ENCODE measurements around the gene TMA7. TPM values are rescaled to one million over a fixed set of nuclear protein-coding genes. Genes with fewer than 3 reads are reported as not detected.

Gene TMA7
- total and polyA plus RNA-seq, 9 of the 15 experiments (the other 6 are each of a cell fraction or from before 2014, with no cell fraction given): 209 to 1,003 (median 486) TPM

DNA sequence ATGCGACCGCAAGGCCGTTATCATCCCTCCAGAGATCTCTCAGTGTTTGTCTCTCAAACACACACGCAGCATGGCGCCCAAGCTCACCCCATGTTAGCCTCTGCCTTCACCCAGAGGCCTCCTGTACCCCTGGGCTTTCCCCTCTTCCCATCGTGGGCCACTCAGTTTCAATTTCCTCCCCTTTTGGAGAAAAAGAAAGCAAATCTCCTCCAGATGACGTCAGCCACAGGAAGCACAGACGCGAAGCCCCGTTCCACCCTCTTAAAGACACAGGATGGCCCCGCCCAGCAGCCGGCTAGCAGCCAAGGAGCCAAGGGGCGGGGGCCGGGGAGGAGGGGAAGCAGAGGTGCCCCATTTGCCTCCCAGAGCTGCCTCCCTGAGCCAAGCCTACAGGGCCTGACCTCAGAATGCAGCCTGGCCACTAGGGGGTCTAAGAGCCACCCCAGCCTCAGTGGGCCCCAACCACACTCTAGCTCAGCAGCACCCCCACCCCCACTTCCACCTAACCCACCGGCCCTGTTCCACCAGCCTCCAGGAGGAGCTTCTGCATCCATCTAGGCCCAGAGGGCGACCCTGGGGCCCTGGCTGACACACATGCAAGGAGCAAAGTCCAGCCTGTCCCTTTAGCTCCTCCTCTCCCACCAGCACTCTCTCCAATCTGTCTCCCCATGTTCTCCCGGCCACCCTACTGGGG, 33.0 kb downstream of the TMA7 start (continued):
- TF ChIP-seq CCNT2 (IDR thresholded peaks at IDR 0.05; ENCODE audit: borderline replicate concordance, extremely low read depth, insufficient read length, low read depth, low read length) (peak; percentile 12), ATF1 (CRISPR knock-in tag; IDR thresholded peaks at IDR 0.05) (no peak), ATF1 (tag; IDR thresholded peaks at IDR 0.05) (peak; percentile 96), NONO (IDR thresholded peaks at IDR 0.05; ENCODE audit: low read depth in 2 of 2, low read length in 1 of 2) (no peak), SMARCA5 (IDR thresholded peaks at IDR 0.05) (0 out of 2 replicates have a peak, but pooled peaks have one; percentile 20), SIN3B (IDR thresholded peaks at IDR 0.05; ENCODE audit: low read depth) (no peak), NFRKB (IDR thresholded peaks at IDR 0.05; ENCODE audit: low read depth) (peak; percentile 70), XRCC3 (IDR thresholded peaks at IDR 0.05) (no peak), GATA2 (CRISPR knock-in tag; IDR thresholded peaks at IDR 0.05) (no peak), ZC3H4 (CRISPR knock-in tag; IDR thresholded peaks at IDR 0.05; ENCODE audit: borderline replicate concordance) (no peak; the same call in 1 of the 2 replicates), SMARCA4 (IDR thresholded peaks at IDR 0.05) (peak; percentile 45), SMC3 (conservative IDR thresholded peaks at IDR 0.05; ENCODE audit: insufficient read depth, low read depth, low read length) (no peak), MTA2 (IDR thresholded peaks at IDR 0.05; ENCODE audit: low read depth) (0 out of 2 replicates have a peak, but pooled peaks have one; percentile 15), C11orf30 (IDR thresholded peaks at IDR 0.05; ENCODE audit: low read depth) (no peak), L3MBTL2 (IDR thresholded peaks at IDR 0.05) (no peak; the same call in none of the 2 replicates)
- TF ChIP-seq, protein P1, sequence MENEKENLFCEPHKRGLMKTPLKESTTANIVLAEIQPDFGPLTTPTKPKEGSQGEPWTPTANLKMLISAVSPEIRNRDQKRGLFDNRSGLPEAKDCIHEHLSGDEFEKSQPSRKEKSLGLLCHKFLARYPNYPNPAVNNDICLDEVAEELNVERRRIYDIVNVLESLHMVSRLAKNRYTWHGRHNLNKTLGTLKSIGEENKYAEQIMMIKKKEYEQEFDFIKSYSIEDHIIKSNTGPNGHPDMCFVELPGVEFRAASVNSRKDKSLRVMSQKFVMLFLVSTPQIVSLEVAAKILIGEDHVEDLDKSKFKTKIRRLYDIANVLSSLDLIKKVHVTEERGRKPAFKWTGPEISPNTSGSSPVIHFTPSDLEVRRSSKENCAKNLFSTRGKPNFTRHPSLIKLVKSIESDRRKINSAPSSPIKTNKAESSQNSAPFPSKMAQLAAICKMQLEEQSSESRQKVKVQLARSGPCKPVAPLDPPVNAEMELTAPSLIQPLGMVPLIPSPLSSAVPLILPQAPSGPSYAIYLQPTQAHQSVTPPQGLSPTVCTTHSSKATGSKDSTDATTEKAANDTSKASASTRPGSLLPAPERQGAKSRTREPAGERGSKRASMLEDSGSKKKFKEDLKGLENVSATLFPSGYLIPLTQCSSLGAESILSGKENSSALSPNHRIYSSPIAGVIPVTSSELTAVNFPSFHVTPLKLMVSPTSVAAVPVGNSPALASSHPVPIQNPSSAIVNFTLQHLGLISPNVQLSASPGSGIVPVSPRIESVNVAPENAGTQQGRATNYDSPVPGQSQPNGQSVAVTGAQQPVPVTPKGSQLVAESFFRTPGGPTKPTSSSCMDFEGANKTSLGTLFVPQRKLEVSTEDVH (IDR thresholded peaks at IDR 0.05; ENCODE audit: low read depth, partially characterized antibody): peak; percentile 39
- TF ChIP-seq, protein P2, sequence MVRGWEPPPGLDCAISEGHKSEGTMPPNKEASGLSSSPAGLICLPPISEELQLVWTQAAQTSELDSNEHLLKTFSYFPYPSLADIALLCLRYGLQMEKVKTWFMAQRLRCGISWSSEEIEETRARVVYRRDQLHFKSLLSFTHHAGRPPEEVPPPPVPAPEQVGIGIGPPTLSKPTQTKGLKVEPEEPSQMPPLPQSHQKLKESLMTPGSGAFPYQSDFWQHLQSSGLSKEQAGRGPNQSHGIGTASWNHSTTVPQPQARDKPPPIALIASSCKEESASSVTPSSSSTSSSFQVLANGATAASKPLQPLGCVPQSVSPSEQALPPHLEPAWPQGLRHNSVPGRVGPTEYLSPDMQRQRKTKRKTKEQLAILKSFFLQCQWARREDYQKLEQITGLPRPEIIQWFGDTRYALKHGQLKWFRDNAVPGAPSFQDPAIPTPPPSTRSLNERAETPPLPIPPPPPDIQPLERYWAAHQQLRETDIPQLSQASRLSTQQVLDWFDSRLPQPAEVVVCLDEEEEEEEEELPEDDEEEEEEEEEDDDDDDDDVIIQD (CRISPR knock-in tag; IDR thresholded peaks at IDR 0.05): no peak
- TF ChIP-seq, protein P3, sequence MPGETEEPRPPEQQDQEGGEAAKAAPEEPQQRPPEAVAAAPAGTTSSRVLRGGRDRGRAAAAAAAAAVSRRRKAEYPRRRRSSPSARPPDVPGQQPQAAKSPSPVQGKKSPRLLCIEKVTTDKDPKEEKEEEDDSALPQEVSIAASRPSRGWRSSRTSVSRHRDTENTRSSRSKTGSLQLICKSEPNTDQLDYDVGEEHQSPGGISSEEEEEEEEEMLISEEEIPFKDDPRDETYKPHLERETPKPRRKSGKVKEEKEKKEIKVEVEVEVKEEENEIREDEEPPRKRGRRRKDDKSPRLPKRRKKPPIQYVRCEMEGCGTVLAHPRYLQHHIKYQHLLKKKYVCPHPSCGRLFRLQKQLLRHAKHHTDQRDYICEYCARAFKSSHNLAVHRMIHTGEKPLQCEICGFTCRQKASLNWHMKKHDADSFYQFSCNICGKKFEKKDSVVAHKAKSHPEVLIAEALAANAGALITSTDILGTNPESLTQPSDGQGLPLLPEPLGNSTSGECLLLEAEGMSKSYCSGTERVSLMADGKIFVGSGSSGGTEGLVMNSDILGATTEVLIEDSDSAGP (CRISPR knock-in tag; IDR thresholded peaks at IDR 0.05): peak; percentile 87
- TF ChIP-seq, protein P4, sequence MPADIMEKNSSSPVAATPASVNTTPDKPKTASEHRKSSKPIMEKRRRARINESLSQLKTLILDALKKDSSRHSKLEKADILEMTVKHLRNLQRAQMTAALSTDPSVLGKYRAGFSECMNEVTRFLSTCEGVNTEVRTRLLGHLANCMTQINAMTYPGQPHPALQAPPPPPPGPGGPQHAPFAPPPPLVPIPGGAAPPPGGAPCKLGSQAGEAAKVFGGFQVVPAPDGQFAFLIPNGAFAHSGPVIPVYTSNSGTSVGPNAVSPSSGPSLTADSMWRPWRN (IDR thresholded peaks at IDR 0.05; ENCODE audit: low read depth): no peak

Data from K562 (cell line).